Testis (tissue), 3 donors: Measurements from ENCODE around the gene SPON1. TPM values are rescaled to one million over a fixed set of nuclear protein-coding genes. Genes with fewer than 3 reads are reported as not detected.

Experiments used
- DNase-seq: peaks from one replicate; pipeline ENCODE4 v3.0.0-alpha.2; 2019
- H3K27ac ChIP-seq, 2 donors: fragments of 200-600 bp; sonication (generic); one replicate each; pipeline ENCODE4 v1.5.1; 2019
- H3K27me3 ChIP-seq: fragments of 200-600 bp; sonication (generic); one replicate; pipeline ENCODE4 v1.5.1; 2019
- H3K36me3 ChIP-seq: fragments of 200-600 bp; sonication (generic); one replicate; pipeline ENCODE4 v1.5.1; 2017; ENCODE audit warnings: low read depth; ENCODE audit errors: missing control alignments
- H3K4me1 ChIP-seq: fragments of 200-600 bp; sonication (generic); one replicate; pipeline ENCODE4 v1.5.1; 2019
- H3K4me3 ChIP-seq, 2 donors: fragments of 200-600 bp; sonication (generic); one replicate each; pipeline ENCODE4 v1.5.1; 2017 to 2019
- H3K9me3 ChIP-seq: fragments of 200-600 bp; sonication (generic); one replicate; pipeline ENCODE4 v1.5.1; 2017
- CTCF ChIP-seq, 3 experiments: fragments of 450-650 bp in 2 of 3; fragments of 200-600 bp in 1 of 3; sonication (generic) in 1 of 3; IDR thresholded peaks; one replicate each; pipeline ENCODE4 v1.5.1; 2016 to 2019; ENCODE audit warnings: antibody characterized with exemption in 3 of 3, mild to moderate bottlenecking in 2 of 3, moderate library complexity in 1 of 3
- POLR2A ChIP-seq: fragments of 450-650 bp; IDR thresholded peaks from one replicate; pipeline ENCODE4 v1.6.1; 2017; ENCODE audit warnings: antibody characterized with exemption, mild to moderate bottlenecking, moderate library complexity
- WGBS, 2 donors: methylation state at CpG; one replicate each; pipeline ENCODE4 v1.1.5; 2018; 5-methylcytosine and 5-hydroxymethylcytosine counted together
- intact Hi-C: fragments of 100-400 bp; cut with DNase I; formaldehyde crosslinking; loops from one replicate; pipeline ENCODE4 v1.15.1; 2023; ENCODE audit warnings: low total_unique reads
- polyA plus RNA-seq: library from polyadenylated mRNA; stranded (reverse); fragments of 350-450 nt; fragmentation: Illumina TruSeq; extraction: RNeasy Lipid Tissue Mini Kit (QIAGEN cat#74804); gene quantifications from one replicate; pipeline ENCODE4 v1.2.3, GENCODE V29; 2014; ENCODE audit warnings: low read depth, low replicate concordance; ENCODE audit not compliant: insufficient read depth
- total RNA-seq, 2 donors: library from RNA; depleted of rRNA; stranded (reverse); fragments of >200 nt; gene quantifications; one replicate each; pipeline ENCODE4 v1.2.3, GENCODE V29; 2016

SPON1 gene
- total and polyA plus RNA-seq, 3 donors from 2014 or later, result 6.9 to 11.9 (median 7.6) TPM

- peak; percentile 71 for DNase-seq
- intact Hi-C loops, result no loop called here
- H3K27me3 ChIP-seq, result no peaks in the 10 kb centered on the region
- H3K27ac ChIP-seq, result no peak overlapping the region
- WGBS, 2 donors, result 51 to 56% methylated on average over 6 of the region's 6 CpGs
- no peak for TF ChIP-seq POLR2A
- peak; percentile 59 to 76 (median 63) for TF ChIP-seq CTCF (IDR thresholded peaks at IDR 0.05)
- H3K36me3 ChIP-seq, result no peaks in the 10 kb centered on the region
- no peak overlapping the region for H3K4me3 ChIP-seq
- H3K4me1 ChIP-seq, result no peaks in the 10 kb centered on the region
- no peaks in the 10 kb centered on the region for H3K9me3 ChIP-seq
Measured at GRCh38 chr11:14300661-14301304, 338.3 kb downstream of the SPON1 start.

- Histone ChIP-seq H3K4me1 (no peaks in the 10 kb centered on the region), H3K27me3 (no peaks in the 10 kb centered on the region), H3K9me3 (no peaks in the 10 kb centered on the region), H3K4me3 (no peak overlapping the region), H3K27ac (no peak overlapping the region), H3K36me3 (no peaks in the 10 kb centered on the region)
- intact Hi-C loops, result no loop called here
- TF ChIP-seq POLR2A, result no peak
- no peak for TF ChIP-seq CTCF (IDR thresholded peaks at IDR 0.05)
- peak; percentile 59 for DNase-seq
Measured at GRCh38 chr11:14304601-14305000, 342.1 kb downstream of the SPON1 start.

GRCh38 chr11:14305649-14306048 lies 343.1 kb downstream of the SPON1 start:
- 96 to 99% methylated on average over 7 of the region's 7 CpGs for WGBS, 2 donors
- intact Hi-C loops, result no loop called here
- no peak for DNase-seq
- Histone ChIP-seq H3K27me3 (no peaks in the 10 kb centered on the region), H3K4me1 (no peaks in the 10 kb centered on the region), H3K4me3 (no peak overlapping the region), H3K9me3 (no peaks in the 10 kb centered on the region), H3K36me3 (no peaks in the 10 kb centered on the region), H3K27ac (no peak overlapping the region)
- TF ChIP-seq CTCF (IDR thresholded peaks at IDR 0.05) (no peak), POLR2A (no peak)

- no peak for DNase-seq
- no peak for TF ChIP-seq POLR2A
- no peak for TF ChIP-seq CTCF (IDR thresholded peaks at IDR 0.05)
- H3K4me1 ChIP-seq, result no peaks in the 10 kb centered on the region
- no peak overlapping the region for H3K4me3 ChIP-seq
- H3K27ac ChIP-seq, result no peak overlapping the region
- H3K36me3 ChIP-seq, result no peaks in the 10 kb centered on the region
- H3K9me3 ChIP-seq, result no peaks in the 10 kb centered on the region
- no peaks in the 10 kb centered on the region for H3K27me3 ChIP-seq
- intact Hi-C loops, result no loop called here
- 97 to 100% methylated on average over 1 of the region's 1 CpG for WGBS, 2 donors
Measured at GRCh38 chr11:14306481-14306880, 344.0 kb downstream of the SPON1 start.
